OCI-LY7 (cell line): ENCODE data around the gene QKI. TPM values are rescaled to one million over a fixed set of nuclear protein-coding genes. Genes with fewer than 3 reads are reported as not detected.

Source experiments
- BruUV-seq: library from RNA; stranded (reverse); fragments of 400-500 nt; replicated peaks from 2 replicates; lab custom pipeline; 2021; lab: Mats Ljungman, UMichigan
- CTCF ChIA-PET: fragments of 300-600 bp; sonication (Branson Sonifier 250); formaldehyde crosslinking; loops from one replicate; lab custom pipeline; 2022; ENCODE audit warnings: antibody characterized with exemption; ENCODE audit not compliant: unreplicated experiment; lab: Charles Lee
- POLR2A ChIA-PET: fragments of 300-600 bp; sonication (Branson Sonifier 250); formaldehyde crosslinking; loops from one replicate; lab custom pipeline; 2022; ENCODE audit warnings: antibody characterized with exemption; lab: Charles Lee
- DNase-seq: peaks from one replicate; pipeline ENCODE4 v3.0.0-alpha.2; 2015; ENCODE audit warnings: low spot score
- H2AFZ ChIP-seq: fragments of 200-600 bp; sonication (generic), shearing (Covaris generic); 2 replicates; pipeline ENCODE4 v1.6.1; 2014; ENCODE audit warnings: mild to moderate bottlenecking, antibody characterized with exemption, low read length, moderate library complexity
- H3K27ac ChIP-seq: fragments of 200-600 bp; sonication (generic); 2 replicates; pipeline ENCODE4 v1.5.1; 2014; ENCODE audit warnings: mixed run types, low read depth, mild to moderate bottlenecking, moderate library complexity, low read length, inconsistent platforms; ENCODE audit not compliant: poor library complexity, severe bottlenecking
- H3K36me3 ChIP-seq: fragments of 200-600 bp; sonication (generic); 2 replicates; pipeline ENCODE4 v1.6.1; 2014; ENCODE audit warnings: mild to moderate bottlenecking, antibody characterized with exemption, low read length, moderate library complexity, mixed read lengths; ENCODE audit not compliant: insufficient read depth
- H3K4me1 ChIP-seq: fragments of 200-600 bp; sonication (generic); 2 replicates; pipeline ENCODE4 v1.5.1; 2014; ENCODE audit warnings: mild to moderate bottlenecking, low read length; ENCODE audit not compliant: insufficient read depth, poor library complexity, severe bottlenecking
- H3K4me2 ChIP-seq: fragments of 200-600 bp; sonication (generic); 2 replicates; pipeline ENCODE4 v1.6.1; 2014; ENCODE audit warnings: mild to moderate bottlenecking, low read length
- H3K4me3 ChIP-seq: fragments of 200-600 bp; sonication (generic); 2 replicates; pipeline ENCODE4 v1.5.1; 2014; ENCODE audit warnings: mild to moderate bottlenecking, low read depth, low read length; ENCODE audit not compliant: poor library complexity, severe bottlenecking
- H3K79me2 ChIP-seq: fragments of 200-600 bp; sonication (generic); 2 replicates; pipeline ENCODE4 v1.6.1; 2016; ENCODE audit warnings: low read depth, mild to moderate bottlenecking, low read length, moderate library complexity, mixed read lengths; ENCODE audit not compliant: insufficient read depth
- H3K9me2 ChIP-seq: fragments of 200-600 bp; sonication (generic); 2 replicates; pipeline ENCODE4 v1.6.1; 2016; ENCODE audit warnings: mild to moderate bottlenecking, low read length, mixed read lengths; ENCODE audit not compliant: insufficient read depth
- H3K9me3 ChIP-seq: fragments of 200-600 bp; sonication (generic); 2 replicates; pipeline ENCODE4 v1.6.1; 2014; ENCODE audit warnings: mild to moderate bottlenecking, mixed run types, low read length, mixed read lengths
- H4K20me1 ChIP-seq: fragments of 200-600 bp; sonication (generic); 2 replicates; pipeline ENCODE4 v1.6.1; 2014; ENCODE audit warnings: mild to moderate bottlenecking, antibody characterized with exemption, low read length, moderate library complexity, mixed read lengths; ENCODE audit not compliant: insufficient read depth
- EZH2phosphoT487 ChIP-seq: fragments of 200-600 bp; sonication (generic); IDR thresholded peaks from 2 replicates; pipeline ENCODE4 v1.6.1; 2018; ENCODE audit warnings: low read depth, borderline replicate concordance, mild to moderate bottlenecking, mixed run types, antibody characterized with exemption, low read length, moderate library complexity, mixed read lengths
- intact Hi-C: fragments of 100-400 bp; cut with micrococcal nuclease; formaldehyde crosslinking; loops from one replicate; pipeline ENCODE4 v1.10.0; 2022; ENCODE audit not compliant: unreplicated experiment
- total RNA-seq, 2 experiments: library from RNA; depleted of rRNA in 1 of 2; stranded (reverse); fragments of >200 nt in 1 of 2; shearing (Covaris generic) in 1 of 2; gene quantifications; 2 replicates each; pipeline ENCODE4 v1.2.3, GENCODE V29; 2014 to 2022
- TF ChIP-seq, protein P1 (sequence below): fragments of 200-600 bp; sonication (generic); conservative IDR thresholded peaks from 2 replicates; pipeline ENCODE4 v1.5.1; 2014; ENCODE audit warnings: mild to moderate bottlenecking, antibody characterized with exemption, low read length, moderate library complexity, mixed read lengths

Gene QKI
- total RNA-seq, 2 experiments from 2014 or later = 55.4 to 74.5 TPM

DNA sequence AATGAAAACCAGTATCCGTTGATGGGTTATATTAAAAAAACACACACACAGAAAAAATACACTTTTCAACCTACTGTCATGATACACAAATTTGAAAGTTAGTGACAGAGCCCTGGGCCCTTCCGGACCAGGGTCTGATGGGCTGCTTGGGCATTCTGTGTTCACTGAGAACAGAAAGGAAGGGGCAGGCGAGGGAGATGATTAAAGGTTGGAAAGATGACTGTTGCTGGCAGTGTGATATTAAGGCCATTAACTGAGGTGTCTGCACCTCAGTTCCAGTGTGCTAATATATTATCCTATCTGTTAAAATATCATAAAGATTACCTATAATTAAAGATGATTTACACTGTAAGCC lies 18.7 kb upstream of the QKI start:
- Histone ChIP-seq H2AFZ (no peak overlapping the region), H3K79me2 (no peaks in the 10 kb centered on the region), H3K9me2 (no peaks in the 10 kb centered on the region), H3K36me3 (no peaks in the 10 kb centered on the region), H3K4me1 (no peaks in the 10 kb centered on the region), H3K4me2 (no peak overlapping the region), H3K27ac (no peak overlapping the region), H3K4me3 (no peak overlapping the region), H3K9me3 (no peaks in the 10 kb centered on the region), H4K20me1 (no peaks in the 10 kb centered on the region)
- no TSS peak for BruUV-seq
- DNase-seq = no peak
- TF ChIP-seq EZH2phosphoT487 = no peak
- TF ChIP-seq, protein P1, sequence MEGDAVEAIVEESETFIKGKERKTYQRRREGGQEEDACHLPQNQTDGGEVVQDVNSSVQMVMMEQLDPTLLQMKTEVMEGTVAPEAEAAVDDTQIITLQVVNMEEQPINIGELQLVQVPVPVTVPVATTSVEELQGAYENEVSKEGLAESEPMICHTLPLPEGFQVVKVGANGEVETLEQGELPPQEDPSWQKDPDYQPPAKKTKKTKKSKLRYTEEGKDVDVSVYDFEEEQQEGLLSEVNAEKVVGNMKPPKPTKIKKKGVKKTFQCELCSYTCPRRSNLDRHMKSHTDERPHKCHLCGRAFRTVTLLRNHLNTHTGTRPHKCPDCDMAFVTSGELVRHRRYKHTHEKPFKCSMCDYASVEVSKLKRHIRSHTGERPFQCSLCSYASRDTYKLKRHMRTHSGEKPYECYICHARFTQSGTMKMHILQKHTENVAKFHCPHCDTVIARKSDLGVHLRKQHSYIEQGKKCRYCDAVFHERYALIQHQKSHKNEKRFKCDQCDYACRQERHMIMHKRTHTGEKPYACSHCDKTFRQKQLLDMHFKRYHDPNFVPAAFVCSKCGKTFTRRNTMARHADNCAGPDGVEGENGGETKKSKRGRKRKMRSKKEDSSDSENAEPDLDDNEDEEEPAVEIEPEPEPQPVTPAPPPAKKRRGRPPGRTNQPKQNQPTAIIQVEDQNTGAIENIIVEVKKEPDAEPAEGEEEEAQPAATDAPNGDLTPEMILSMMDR = no peak
- ChIA-PET CTCF (interaction anchor here (0.6 kb wide), 1 partner anchor 1488 kb away, joined by 3 read pairs; no protein-coding TSS in a partner anchor), POLR2A (no interaction called here)
- intact Hi-C loops = no loop called here

DNA sequence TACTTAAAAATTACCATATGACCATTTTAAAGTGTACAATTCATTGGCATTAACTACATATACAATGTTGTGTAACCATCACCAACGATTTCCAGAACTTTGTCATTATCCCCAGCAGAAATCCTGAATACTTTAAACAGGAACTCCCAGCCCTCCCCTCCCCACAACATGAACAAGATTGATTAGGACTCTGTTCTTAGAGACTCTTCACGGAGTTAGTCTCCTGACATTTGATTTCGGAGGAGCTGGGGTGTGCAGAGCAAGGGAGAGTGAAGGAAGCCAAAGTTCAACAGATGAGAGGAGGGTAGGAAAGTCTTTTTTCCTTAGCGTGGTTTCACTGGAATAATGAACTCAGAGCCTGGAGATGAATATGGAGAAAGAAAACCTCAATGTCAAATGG lies 17.2 kb upstream of the QKI start:
- Histone ChIP-seq H3K9me2 (no peaks in the 10 kb centered on the region), H3K4me1 (no peaks in the 10 kb centered on the region), H3K36me3 (no peaks in the 10 kb centered on the region), H2AFZ (no peak overlapping the region), H3K27ac (no peak overlapping the region), H4K20me1 (no peaks in the 10 kb centered on the region), H3K79me2 (no peaks in the 10 kb centered on the region), H3K9me3 (no peaks in the 10 kb centered on the region), H3K4me2 (no peak overlapping the region), H3K4me3 (no peak overlapping the region)
- POLR2A ChIA-PET = no interaction called here
- CTCF ChIA-PET = no interaction called here
- TF ChIP-seq EZH2phosphoT487 = no peak
- TF ChIP-seq, protein P1 = no peak
- DNase-seq = no peak
- intact Hi-C loops = no loop called here
- no TSS peak for BruUV-seq

DNA sequence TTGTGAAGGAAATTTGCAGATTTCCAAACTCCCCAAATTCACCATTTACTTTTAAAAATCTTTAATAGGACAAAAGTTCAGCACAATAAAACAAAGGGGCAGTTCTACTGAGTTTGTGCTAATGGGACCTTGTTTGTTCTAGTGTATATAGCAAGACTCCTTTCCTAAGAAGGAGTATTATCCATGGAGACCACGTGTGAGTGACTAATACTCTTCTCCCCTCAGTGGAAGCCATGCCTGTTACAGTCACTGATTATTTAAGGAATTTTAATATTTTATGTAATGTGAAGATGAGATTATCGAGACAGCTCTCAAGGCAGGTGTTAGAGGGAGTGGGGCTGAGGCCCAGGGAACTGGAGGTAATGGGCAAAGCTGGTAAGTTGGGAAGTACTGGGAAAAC lies 16.4 kb upstream of the QKI start:
- Histone ChIP-seq H4K20me1 (no peaks in the 10 kb centered on the region), H2AFZ (no peak overlapping the region), H3K27ac (no peak overlapping the region), H3K4me3 (no peak overlapping the region), H3K9me3 (no peaks in the 10 kb centered on the region), H3K36me3 (no peaks in the 10 kb centered on the region), H3K4me1 (no peaks in the 10 kb centered on the region), H3K4me2 (no peak overlapping the region), H3K79me2 (no peaks in the 10 kb centered on the region), H3K9me2 (no peaks in the 10 kb centered on the region)
- no peak for TF ChIP-seq EZH2phosphoT487
- TF ChIP-seq, protein P1 = no peak
- POLR2A ChIA-PET = no interaction called here
- no TSS peak for BruUV-seq
- no peak for DNase-seq
- CTCF ChIA-PET = no interaction called here
- intact Hi-C loops = no loop called here
